Fibroblast of lung (primary cell): ENCODE measurements around the gene CTNND1. TPM values are rescaled to one million over a fixed set of nuclear protein-coding genes. Genes with fewer than 3 reads are reported as not detected.

ENCODE experiments used
- DNase-seq, 2 donors: peaks; one replicate each; pipeline versions ENCODE4 v3.0.0 to v3.0.0-alpha.2; 2010; ENCODE audit warnings: low read depth in 2 of 2
- H2AFZ ChIP-seq: 2 replicates; pipeline ENCODE4 v1.5.1; 2012; ENCODE audit warnings: low read length, control low read depth, inconsistent platforms
- H3K27ac ChIP-seq: 2 replicates; pipeline ENCODE4 v1.5.1; 2011; ENCODE audit warnings: low read length, control low read depth; ENCODE audit not compliant: insufficient read depth
- H3K27me3 ChIP-seq: 2 replicates; pipeline ENCODE4 v1.5.1; 2011; ENCODE audit warnings: mild to moderate bottlenecking, low read length; ENCODE audit not compliant: control insufficient read depth, insufficient read depth
- H3K36me3 ChIP-seq: 2 replicates; pipeline ENCODE4 v1.5.1; 2011; ENCODE audit warnings: low read length; ENCODE audit not compliant: control insufficient read depth, insufficient read depth
- H3K4me1 ChIP-seq: 2 replicates; pipeline ENCODE4 v1.5.1; 2011; ENCODE audit warnings: low read length; ENCODE audit not compliant: control insufficient read depth, insufficient read depth; ENCODE audit errors: extremely low read depth
- H3K4me2 ChIP-seq: 2 replicates; pipeline ENCODE4 v1.5.1; 2011; ENCODE audit warnings: low read length, control low read depth; ENCODE audit not compliant: insufficient read depth; ENCODE audit errors: extremely low read depth
- H3K4me3 ChIP-seq, 4 experiments: fragments of 200-600 bp in 1 of 4; sonication (generic) in 1 of 4; replicated peaks in 1 of 4; 2 replicates each; pipeline ENCODE4 v1.5.1; 2011 to 2016; ENCODE audit warnings: low read length in 4 of 4, low read depth in 3 of 4, mild to moderate bottlenecking in 3 of 4, control low read depth in 2 of 4, inconsistent platforms in 1 of 4, mixed read lengths in 1 of 4; ENCODE audit not compliant: insufficient read depth in 1 of 4; ENCODE audit errors: control extremely low read depth in 1 of 4
- H3K79me2 ChIP-seq: 2 replicates; pipeline ENCODE4 v1.5.1; 2012; ENCODE audit warnings: mild to moderate bottlenecking, low read length, inconsistent platforms; ENCODE audit not compliant: control insufficient read depth, insufficient read depth
- H3K9ac ChIP-seq: 2 replicates; pipeline ENCODE4 v1.5.1; 2011; ENCODE audit warnings: mild to moderate bottlenecking, low read length, control low read depth; ENCODE audit not compliant: insufficient read depth
- H3K9me3 ChIP-seq: 2 replicates; pipeline ENCODE4 v1.5.1; 2012; ENCODE audit warnings: low read depth, low read length; ENCODE audit not compliant: control insufficient read depth, insufficient read depth
- H4K20me1 ChIP-seq: 2 replicates; pipeline ENCODE4 v1.5.1; 2011; ENCODE audit warnings: low read length; ENCODE audit not compliant: control insufficient read depth, insufficient read depth; ENCODE audit errors: extremely low read depth
- CTCF ChIP-seq, 2 donors: IDR thresholded peaks in 1 of 2; conservative IDR thresholded peaks in 1 of 2; 1 replicate in 1 of 2; 2 replicates in 1 of 2; pipeline ENCODE4 v1.5.1; 2011 to 2012; ENCODE audit warnings: low read length in 2 of 2, control low read depth in 1 of 2, inconsistent platforms in 1 of 2, low read depth in 1 of 2, mild to moderate bottlenecking in 1 of 2
- EZH2 ChIP-seq: IDR thresholded peaks from 2 replicates; pipeline ENCODE4 v1.5.1; 2012; ENCODE audit warnings: low read length, control low read depth, mild to moderate bottlenecking; ENCODE audit errors: missing control alignments
- polyA plus RNA-seq, 2 donors: library from polyadenylated mRNA; depleted of rRNA in 1 of 2; stranded (reverse) in 1 of 2; unstranded in 1 of 2; fragments of >200 nt; gene quantifications; 2 replicates each; pipeline ENCODE4 v1.2.1, GENCODE V29; 2011 to 2012; ENCODE audit warnings: missing spikeins in 1 of 2
- total RNA-seq: library from RNA; depleted of rRNA; stranded (reverse); fragments of >200 nt; gene quantifications from 2 replicates; pipeline ENCODE4 v1.2.1, GENCODE V29; 2014

CTNND1 gene
- total and polyA plus RNA-seq, 2 donors (not counting 1 experiment from before 2014, with no cell fraction given) = 103 to 190 TPM

- no peak for DNase-seq
- no peak overlapping the region for H3K4me2 ChIP-seq
- H3K9me3 ChIP-seq = no peaks in the 10 kb centered on the region
- TF ChIP-seq CTCF (conservative IDR thresholded peaks at IDR 0.05 in 1 of 2, IDR thresholded peaks at IDR 0.05 in 1 of 2; ENCODE audit: low read depth in 1 of 2, low read length in 2 of 2) (no peak), EZH2 (no peak)
- H3K27me3 ChIP-seq = no peaks in the 10 kb centered on the region
- H3K4me3 ChIP-seq = no peak overlapping the region
- H3K4me1 ChIP-seq = no peaks in the 10 kb centered on the region
- H3K79me2 ChIP-seq = peaks cover 29% of the 10 kb centered on the region
- H3K36me3 ChIP-seq = no peaks in the 10 kb centered on the region
- H2AFZ ChIP-seq = no peak overlapping the region
- H3K27ac ChIP-seq = no peak overlapping the region
- no peaks in the 10 kb centered on the region for H4K20me1 ChIP-seq
- H3K9ac ChIP-seq = no peak overlapping the region
Observed at GRCh38 chr11:57728829-57729228, 32.8 kb upstream of the CTNND1 start.

DNA sequence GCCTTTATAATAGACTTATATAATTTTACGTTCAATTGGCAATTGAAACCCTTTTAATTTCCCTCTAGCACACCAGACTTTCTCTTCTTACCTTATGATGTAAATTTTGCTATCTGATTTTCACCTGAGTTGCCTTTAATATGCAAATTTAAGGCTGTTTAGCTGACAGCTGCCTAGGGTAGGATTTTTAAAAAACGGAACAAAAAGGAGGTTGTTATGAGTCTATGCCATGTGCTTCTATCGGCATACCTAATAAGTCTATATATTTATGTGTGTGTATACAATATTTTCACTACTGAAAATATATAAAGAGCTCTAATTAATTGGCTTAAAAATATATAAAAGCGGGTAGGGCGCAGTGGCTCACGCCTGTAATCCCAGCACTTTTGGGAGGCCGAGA, 32.1 kb upstream of the CTNND1 start:
- H3K4me3 ChIP-seq = no peak overlapping the region
- H3K9me3 ChIP-seq = no peaks in the 10 kb centered on the region
- no peaks in the 10 kb centered on the region for H3K4me1 ChIP-seq
- H3K9ac ChIP-seq = no peak overlapping the region
- H3K27me3 ChIP-seq = no peaks in the 10 kb centered on the region
- H2AFZ ChIP-seq = no peak overlapping the region
- no peak for TF ChIP-seq EZH2
- no peak for TF ChIP-seq CTCF (conservative IDR thresholded peaks at IDR 0.05 in 1 of 2, IDR thresholded peaks at IDR 0.05 in 1 of 2; ENCODE audit: low read depth in 1 of 2, low read length in 2 of 2)
- DNase-seq = no peak
- no peaks in the 10 kb centered on the region for H4K20me1 ChIP-seq
- H3K36me3 ChIP-seq = no peaks in the 10 kb centered on the region
- H3K27ac ChIP-seq = no peak overlapping the region
- H3K4me2 ChIP-seq = no peak overlapping the region
- H3K79me2 ChIP-seq = peaks cover 26% of the 10 kb centered on the region

- H3K79me2 ChIP-seq = peaks cover 23% of the 10 kb centered on the region
Observed at GRCh38 chr11:57732661-57733060, 28.9 kb upstream of the CTNND1 start.

More at GRCh38 chr11:57732661-57733060, 28.9 kb upstream of the CTNND1 start:
- H3K9ac ChIP-seq = no peak overlapping the region
- no peak for DNase-seq
- H3K4me2 ChIP-seq = no peak overlapping the region
- no peak overlapping the region for H3K27ac ChIP-seq
- TF ChIP-seq EZH2 (no peak), CTCF (conservative IDR thresholded peaks at IDR 0.05 in 1 of 2, IDR thresholded peaks at IDR 0.05 in 1 of 2; ENCODE audit: low read depth in 1 of 2, low read length in 2 of 2) (no peak)
- H3K27me3 ChIP-seq = no peaks in the 10 kb centered on the region
- no peaks in the 10 kb centered on the region for H3K9me3 ChIP-seq
- H3K36me3 ChIP-seq = no peaks in the 10 kb centered on the region
- H3K4me3 ChIP-seq = no peak overlapping the region
- no peak overlapping the region for H2AFZ ChIP-seq
- H3K4me1 ChIP-seq = no peaks in the 10 kb centered on the region
- H4K20me1 ChIP-seq = no peaks in the 10 kb centered on the region
